Muscle of arm (tissue), 12 donors: ENCODE data around the gene SHFL. TPM values are rescaled to one million over a fixed set of nuclear protein-coding genes. Genes with fewer than 3 reads are reported as not detected.

Experiments
- DNase-seq: peaks from one replicate; pipeline ENCODE4 v3.0.0-alpha.2; 2013
- polyA plus RNA-seq, 12 donors: library from polyadenylated mRNA; unstranded; fragments of 120-200 nt; gene quantifications; one replicate each; pipeline ENCODE4 v1.2.1, GENCODE V29; 2013; ENCODE audit not compliant: insufficient read length in 12 of 12

SHFL gene
- polyA plus RNA-seq, 12 donors = 6.8 to 23.1 (median 9.8) TPM; not detected in 1

GRCh38 chr19:10106100-10106936 is 20.2 kb downstream of the SHFL start, which contains the start of gene PPAN:
TSS of gene PPAN (plus strand) at chr19:10106362. CDS start at chr19:10106395, 33 bp downstream.
- DNase-seq = peak; percentile 99

GRCh38 chr19:10107254-10107653 is 21.1 kb downstream of the SHFL start:
- no peak for DNase-seq

GRCh38 chr19:10107817-10108367 is 21.8 kb downstream of the SHFL start:
- no peak for DNase-seq

GRCh38 chr19:10109528-10109927 is 23.4 kb downstream of the SHFL start:
- no peak for DNase-seq

GRCh38 chr19:10110076-10110971 is 24.2 kb downstream of the SHFL start:
- no peak for DNase-seq

- no peak for DNase-seq
Observed at GRCh38 chr19:10110972-10111317, 24.8 kb downstream of the SHFL start.

GRCh38 chr19:10111405-10111811 is 25.3 kb downstream of the SHFL start, which contains the start of gene P2RY11:
TSS of gene P2RY11 (plus strand) at chr19:10111693. CDS start at chr19:10111722, 29 bp downstream.
- DNase-seq = no peak

- no peak for DNase-seq
Observed at GRCh38 chr19:10112037-10112761, 26.1 kb downstream of the SHFL start.

- DNase-seq = no peak
Observed at GRCh38 chr19:10112895-10113591, 26.9 kb downstream of the SHFL start.

GRCh38 chr19:10113592-10113963 is 27.5 kb downstream of the SHFL start:
- no peak for DNase-seq

GRCh38 chr19:10113964-10114650 is 28.0 kb downstream of the SHFL start:
- DNase-seq = no peak

GRCh38 chr19:10114651-10115391 is 28.7 kb downstream of the SHFL start:
- DNase-seq = no peak

GRCh38 chr19:10115392-10116084 is 29.4 kb downstream of the SHFL start:
- DNase-seq = no peak

- no peak for DNase-seq
Observed at GRCh38 chr19:10116085-10116865, 30.2 kb downstream of the SHFL start.

- no peak for DNase-seq
Observed at GRCh38 chr19:10116866-10117616, 30.9 kb downstream of the SHFL start.

GRCh38 chr19:10118960-10119359 is 32.8 kb downstream of the SHFL start:
- DNase-seq = no peak

GRCh38 chr19:10120538-10121189 is 34.5 kb downstream of the SHFL start:
- DNase-seq = peak; percentile 64
